HuH-7 (cell line): ENCODE measurements around the gene TBC1D5.

ENCODE experiments used
- DNase-seq: peaks from one replicate; pipeline ENCODE4 v3.0.0; 2011; ENCODE audit warnings: low spot score

Gene TBC1D5

GRCh38 chr3:17469954-17470353, 272.5 kb downstream of the TBC1D5 start:
- no peak for DNase-seq

- DNase-seq, result no peak
Measured at GRCh38 chr3:17469520-17469919, 272.9 kb downstream of the TBC1D5 start.

GRCh38 chr3:17466028-17466427, 276.4 kb downstream of the TBC1D5 start:
- DNase-seq, result no peak

GRCh38 chr3:17459470-17459993, 282.9 kb downstream of the TBC1D5 start:
- DNase-seq, result peak; percentile 27

GRCh38 chr3:17456650-17457049, 285.8 kb downstream of the TBC1D5 start:
- no peak for DNase-seq

GRCh38 chr3:17456046-17456445, 286.4 kb downstream of the TBC1D5 start:
- DNase-seq, result no peak

- DNase-seq, result peak; percentile 22
Measured at GRCh38 chr3:17444865-17445264, 297.6 kb downstream of the TBC1D5 start.

- no peak for DNase-seq
Measured at GRCh38 chr3:17443142-17443541, 299.3 kb downstream of the TBC1D5 start.

- DNase-seq, result peak; percentile 36
Measured at GRCh38 chr3:17442332-17443049, 299.9 kb downstream of the TBC1D5 start.

- DNase-seq, result no peak
Measured at GRCh38 chr3:17433876-17434275, 308.6 kb downstream of the TBC1D5 start.

- no peak for DNase-seq
Measured at GRCh38 chr3:17432236-17432635, 310.2 kb downstream of the TBC1D5 start.

GRCh38 chr3:17431484-17432045, 310.9 kb downstream of the TBC1D5 start:
- no peak for DNase-seq

- no peak for DNase-seq
Measured at GRCh38 chr3:17431004-17431403, 311.4 kb downstream of the TBC1D5 start.

GRCh38 chr3:17430582-17430981, 311.8 kb downstream of the TBC1D5 start:
- no peak for DNase-seq

GRCh38 chr3:17423786-17424536, 318.5 kb downstream of the TBC1D5 start:
- no peak for DNase-seq

GRCh38 chr3:17422636-17423035, 319.8 kb downstream of the TBC1D5 start:
- DNase-seq, result no peak

GRCh38 chr3:17420668-17421067, 321.8 kb downstream of the TBC1D5 start:
- peak; percentile 56 for DNase-seq

- peak; percentile 30 for DNase-seq
Measured at GRCh38 chr3:17412950-17413530, 329.4 kb downstream of the TBC1D5 start.

GRCh38 chr3:17411157-17411877, 331.1 kb downstream of the TBC1D5 start:
- no peak for DNase-seq

GRCh38 chr3:17407576-17407975, 334.9 kb downstream of the TBC1D5 start:
- DNase-seq, result no peak

- DNase-seq, result no peak
Measured at GRCh38 chr3:17404548-17404947, 337.9 kb downstream of the TBC1D5 start.

GRCh38 chr3:17402442-17402841, 340.0 kb downstream of the TBC1D5 start:
- DNase-seq, result no peak
